Measurements from ENCODE around the gene FBXO7. TPM values are rescaled to one million over a fixed set of nuclear protein-coding genes. Genes with fewer than 3 reads are reported as not detected.

Gene FBXO7
- total RNA-seq, 1 experiment from 2014 or later: 136 TPM

Other genes with a start within 250 kb of the FBXO7 start
- not detected in 2 replicates for gene SLC5A4, start 219.5 kb upstream of the FBXO7 start, total RNA-seq (2014; rRNA removed; shearing (Covaris generic))
- not detected in 2 replicates for gene RFPL3, start 116.9 kb upstream of the FBXO7 start, total RNA-seq (2014; rRNA removed; shearing (Covaris generic))
- 74.9 and 101 TPM in 2 replicates for gene RTCB, start 62.6 kb upstream of the FBXO7 start, total RNA-seq (2014; rRNA removed; shearing (Covaris generic))
- gene BPIFC, start 10.4 kb upstream of the FBXO7 start, total RNA-seq (2014; rRNA removed; shearing (Covaris generic)): not detected in 2 replicates